Bronchial epithelial cell (primary cell): ENCODE results near the gene SMC1A. TPM values are rescaled to one million over a fixed set of nuclear protein-coding genes. Genes with fewer than 3 reads are reported as not detected.
A peak's percentile ranks its signal among the peaks of the same experiment; 100 is the strongest.

Experiments
- DNase-seq: peaks from one replicate; pipeline ENCODE4 v3.0.0-alpha.2; 2010; ENCODE audit warnings: low read depth
- FAIRE-seq: peaks from 2 replicates; lab custom pipeline; 2011; peaks lifted over from hg19 to GRCh38; lab: Jason Lieb, UNC
- H3K27me3 ChIP-seq: 2 replicates; pipeline ENCODE4 v1.5.1; 2011; ENCODE audit warnings: low read length; ENCODE audit not compliant: control insufficient read depth, insufficient read depth
- H3K36me3 ChIP-seq: 2 replicates; pipeline ENCODE4 v1.5.1; 2011; ENCODE audit warnings: low read length; ENCODE audit not compliant: control insufficient read depth, insufficient read depth
- H3K4me3 ChIP-seq: 2 replicates; pipeline ENCODE4 v1.5.1; 2011; ENCODE audit warnings: mild to moderate bottlenecking, low read depth, low read length, control low read depth
- CTCF ChIP-seq: IDR thresholded peaks from 2 replicates; pipeline ENCODE4 v1.5.1; 2011; ENCODE audit warnings: mild to moderate bottlenecking, moderate library complexity, low read length, control low read depth, inconsistent platforms; ENCODE audit not compliant: insufficient read depth, severe bottlenecking
- total RNA-seq: library from RNA; depleted of rRNA; stranded (reverse); fragments of >200 nt; gene quantifications from 2 replicates; pipeline ENCODE4 v1.2.1, GENCODE V29; 2014

SMC1A gene
- total RNA-seq, 1 donor from 2014 or later, result 9.0 TPM

GRCh38 chrX:53449632-53450031, 27.2 kb upstream of the SMC1A start:
- no peak for FAIRE-seq
- peak; percentile 47 for DNase-seq
- no peaks in the 10 kb centered on the region for H3K27me3 ChIP-seq
- no peak overlapping the region for H3K4me3 ChIP-seq
- no peaks in the 10 kb centered on the region for H3K36me3 ChIP-seq
- no peak for TF ChIP-seq CTCF

GRCh38 chrX:53447441-53447840, 25.0 kb upstream of the SMC1A start:
- no peaks in the 10 kb centered on the region for H3K27me3 ChIP-seq
- no peak for FAIRE-seq
- H3K4me3 ChIP-seq, result no peak overlapping the region
- H3K36me3 ChIP-seq, result no peaks in the 10 kb centered on the region
- no peak for DNase-seq
- no peak for TF ChIP-seq CTCF

- FAIRE-seq, result no peak
These were observed 23.5 kb upstream of the SMC1A start for GRCh38 chrX:53445977-53446376.

GRCh38 chrX:53442322-53442631, 19.8 kb upstream of the SMC1A start:
- H3K27me3 ChIP-seq, result no peaks in the 10 kb centered on the region
- no peak overlapping the region for H3K4me3 ChIP-seq
- H3K36me3 ChIP-seq, result no peaks in the 10 kb centered on the region
- no peak for DNase-seq
- no peak for TF ChIP-seq CTCF
- no peak for FAIRE-seq

More at GRCh38 chrX:53445977-53446376, 23.5 kb upstream of the SMC1A start:
- Histone ChIP-seq H3K27me3 (no peaks in the 10 kb centered on the region), H3K4me3 (no peak overlapping the region), H3K36me3 (no peaks in the 10 kb centered on the region)
- peak; percentile 49 for TF ChIP-seq CTCF
- DNase-seq, result no peak

GRCh38 chrX:53441531-53442321, 19.3 kb upstream of the SMC1A start:
- FAIRE-seq, result peak; percentile 28
- Histone ChIP-seq H3K27me3 (no peaks in the 10 kb centered on the region), H3K4me3 (peak overlapping the region; percentile 38), H3K36me3 (no peaks in the 10 kb centered on the region)
- TF ChIP-seq CTCF, result no peak
- DNase-seq, result peak; percentile 69
